NCI-H1105 (cell line): Measurements from ENCODE around the gene FGD6.
"Not testable (repeated sequence)": the region's sequence is repeated elsewhere in the genome, so short reads cannot be mapped to it uniquely, and the experiment has no call there.

Source experiments
- DNase-seq: peaks from one replicate; lab custom pipeline; 2025; lab: John Stamatoyannopoulos, UW

Gene FGD6

GRCh38 chr12:95205016-95205624 is 12.1 kb downstream of the FGD6 start:
- no peak for DNase-seq

DNA sequence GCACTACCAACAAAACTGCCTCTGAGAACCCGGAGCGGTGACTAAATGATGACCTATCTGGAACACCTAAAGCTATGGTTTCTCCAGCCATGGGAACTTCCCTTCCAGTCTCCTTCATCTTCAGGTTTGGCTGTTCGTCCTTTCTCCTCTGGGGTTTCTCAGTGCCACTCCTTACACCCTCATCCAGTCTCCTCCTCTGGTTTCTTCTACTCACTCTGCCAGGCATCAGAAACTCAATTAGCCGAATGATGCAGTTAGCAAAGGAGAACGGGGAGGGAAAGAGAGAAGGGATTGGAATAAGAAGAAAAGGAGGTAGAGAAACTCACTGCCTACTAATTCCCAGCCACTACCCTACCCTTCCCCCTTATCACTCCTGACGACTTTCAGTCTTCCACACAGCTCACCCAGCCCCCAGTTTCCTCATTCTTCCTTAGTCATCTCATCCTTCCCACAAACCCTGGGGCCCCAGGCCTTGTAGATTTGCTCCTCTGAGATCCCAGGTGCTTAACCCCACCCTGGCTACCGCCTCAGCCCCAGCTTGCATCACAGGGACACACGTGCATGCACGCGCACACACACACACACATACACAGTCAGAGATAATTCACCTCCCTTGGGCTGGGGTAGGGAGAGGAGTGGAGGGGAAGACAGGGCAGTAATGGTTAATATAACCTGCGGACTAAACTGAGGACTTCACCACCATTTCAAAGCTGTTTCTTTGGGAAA is 13.0 kb downstream of the FGD6 start:
- DNase-seq = no peak

- DNase-seq = no peak
Observed at GRCh38 chr12:95203487-95204030, 13.7 kb downstream of the FGD6 start.

DNA sequence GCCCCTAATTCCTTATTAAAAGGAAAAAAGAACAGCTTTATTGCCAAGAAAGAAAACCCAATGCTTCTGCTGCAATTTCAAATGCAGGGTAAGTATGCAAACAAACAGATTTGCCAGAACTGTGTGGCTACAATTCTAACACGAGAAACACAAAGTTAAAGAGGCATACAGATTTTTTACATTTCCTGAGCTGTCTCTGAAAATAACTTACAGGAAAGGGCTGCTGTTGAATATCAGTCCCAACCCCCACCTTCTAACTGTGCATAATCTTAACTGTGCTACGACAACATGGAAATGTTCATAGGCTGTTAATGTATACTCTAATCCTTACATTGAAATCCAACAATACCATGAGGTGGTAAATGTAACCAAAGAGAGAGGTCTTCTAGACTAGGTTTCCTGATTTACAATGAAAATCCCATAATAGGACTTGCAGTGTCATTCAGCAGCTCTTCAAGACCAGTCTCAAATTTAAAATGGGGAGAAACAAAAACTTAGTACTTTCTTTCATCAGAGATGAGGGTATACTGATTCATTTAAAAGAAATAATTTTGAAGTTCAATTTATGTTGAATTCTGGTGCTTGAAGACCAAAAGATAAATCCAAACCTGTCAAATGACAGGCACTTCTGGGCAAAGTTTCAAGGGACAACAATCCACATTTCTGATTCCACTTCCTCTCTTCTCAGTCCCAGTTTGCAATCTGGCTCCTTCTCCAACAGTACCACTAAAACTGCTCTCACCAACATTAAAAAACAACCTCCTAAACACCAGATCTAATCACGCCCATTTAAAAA is 14.4 kb downstream of the FGD6 start:
- no peak for DNase-seq

GRCh38 chr12:95201056-95201670 is 16.1 kb downstream of the FGD6 start:
- DNase-seq = no peak

DNA sequence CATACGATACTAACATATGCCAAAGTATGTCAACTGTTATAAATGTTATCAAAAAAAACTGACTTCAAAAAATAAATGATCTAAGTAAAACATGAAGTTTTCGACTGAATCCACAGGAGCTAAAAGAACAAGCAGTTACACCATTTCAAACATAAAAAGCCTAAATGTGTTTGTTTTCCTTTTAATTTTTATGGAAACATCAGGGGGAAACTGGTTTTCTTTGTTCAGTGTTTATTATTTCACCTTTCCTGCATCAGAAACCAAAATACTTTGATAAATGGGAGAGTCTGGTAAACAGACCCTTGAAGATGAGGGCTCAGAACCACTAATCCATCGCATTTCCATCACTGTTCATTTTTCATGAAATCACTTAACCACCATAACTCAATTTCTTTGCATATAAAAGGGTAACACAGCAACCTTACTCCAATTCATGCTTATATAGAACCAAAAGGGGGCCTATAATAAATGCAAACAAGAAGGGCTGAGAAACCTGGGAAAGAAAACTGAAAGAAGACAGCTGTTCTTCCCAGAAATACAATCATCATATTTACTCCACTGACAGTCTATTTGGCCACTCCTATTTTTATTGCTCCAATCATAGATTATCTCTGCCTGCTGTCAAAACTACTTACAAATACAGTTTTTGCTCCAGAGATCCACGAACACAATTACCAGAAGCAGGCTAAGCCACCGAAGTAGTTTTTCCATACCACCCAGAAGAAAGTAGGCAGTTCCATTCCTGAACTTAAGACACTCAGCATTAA is 17.0 kb downstream of the FGD6 start:
- no peak for DNase-seq

- DNase-seq = no peak
Observed at GRCh38 chr12:95198914-95199313, 18.4 kb downstream of the FGD6 start.

GRCh38 chr12:95197636-95198035 is 19.6 kb downstream of the FGD6 start:
- DNase-seq = no peak

DNA sequence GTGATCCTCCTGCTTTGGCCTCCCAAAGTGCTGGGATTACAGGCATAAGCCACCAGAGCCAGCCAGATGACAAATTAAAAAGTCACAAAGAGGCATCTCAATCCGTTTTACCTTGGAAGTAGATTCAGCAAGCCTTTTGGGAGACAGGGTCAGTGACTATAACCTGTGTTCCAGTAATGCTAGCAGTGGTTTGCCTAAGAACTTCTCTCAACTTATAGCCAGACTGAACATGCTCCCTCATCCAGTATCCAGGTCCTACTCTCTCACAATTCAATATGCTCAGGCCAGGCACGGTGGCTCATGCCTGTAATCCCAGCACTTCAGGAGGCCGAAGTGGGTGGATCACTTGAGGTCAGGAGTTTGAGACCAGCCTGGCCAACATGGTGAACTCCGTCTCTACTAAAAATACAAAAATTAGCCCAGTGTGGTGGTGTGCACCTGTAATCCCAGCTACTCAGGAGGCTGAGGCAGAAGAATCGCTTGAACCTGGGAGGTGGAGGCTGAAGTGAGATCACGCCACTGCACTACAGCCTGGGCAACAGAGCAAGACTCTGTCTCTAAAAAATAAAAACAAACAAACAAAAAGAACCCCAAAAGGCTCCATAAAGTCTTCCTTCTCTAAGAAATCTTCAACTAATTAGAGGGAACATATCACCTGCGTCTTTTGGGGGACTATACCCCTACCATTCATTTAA is 20.2 kb downstream of the FGD6 start:
- not testable (repeated sequence) for DNase-seq

DNA sequence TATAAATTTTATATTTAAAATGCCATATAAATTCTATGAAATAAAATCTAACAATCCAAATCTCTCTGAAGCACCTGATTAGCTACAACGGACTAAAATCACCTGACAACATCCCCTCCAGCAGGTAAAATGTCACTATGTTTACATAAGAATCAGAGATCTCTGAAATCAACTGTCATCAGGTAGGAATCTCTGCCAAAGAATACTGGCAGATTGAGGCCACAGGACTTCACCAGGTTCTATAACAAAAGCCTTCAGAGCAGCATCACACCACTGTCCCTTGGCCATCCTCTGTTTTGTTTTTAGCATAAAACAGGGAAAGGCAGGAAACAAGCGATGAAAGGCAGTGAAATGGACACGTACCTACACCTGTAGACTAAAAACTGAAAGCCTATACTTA is 22.1 kb downstream of the FGD6 start:
- DNase-seq = no peak

GRCh38 chr12:95193139-95193538 is 24.1 kb downstream of the FGD6 start:
- DNase-seq = no peak

DNA sequence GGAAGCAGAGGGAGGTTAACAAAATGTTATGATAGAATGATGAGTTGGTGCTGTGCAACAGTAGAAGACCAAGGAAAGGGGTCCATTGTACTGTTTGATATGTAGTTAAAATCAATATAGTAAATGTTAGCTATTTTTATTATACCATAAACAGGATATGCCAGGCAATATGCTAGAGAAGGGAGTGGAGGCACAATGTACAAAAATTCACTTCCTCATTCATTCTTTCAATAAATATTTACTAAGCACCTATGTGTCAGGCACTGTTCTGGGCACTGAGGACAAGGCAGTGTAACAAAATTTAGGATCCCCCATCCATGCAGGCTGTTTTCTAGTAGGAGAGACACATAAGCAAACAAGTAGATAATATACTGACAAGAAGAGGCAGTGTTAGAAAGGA is 25.0 kb downstream of the FGD6 start:
- DNase-seq = no peak

DNA sequence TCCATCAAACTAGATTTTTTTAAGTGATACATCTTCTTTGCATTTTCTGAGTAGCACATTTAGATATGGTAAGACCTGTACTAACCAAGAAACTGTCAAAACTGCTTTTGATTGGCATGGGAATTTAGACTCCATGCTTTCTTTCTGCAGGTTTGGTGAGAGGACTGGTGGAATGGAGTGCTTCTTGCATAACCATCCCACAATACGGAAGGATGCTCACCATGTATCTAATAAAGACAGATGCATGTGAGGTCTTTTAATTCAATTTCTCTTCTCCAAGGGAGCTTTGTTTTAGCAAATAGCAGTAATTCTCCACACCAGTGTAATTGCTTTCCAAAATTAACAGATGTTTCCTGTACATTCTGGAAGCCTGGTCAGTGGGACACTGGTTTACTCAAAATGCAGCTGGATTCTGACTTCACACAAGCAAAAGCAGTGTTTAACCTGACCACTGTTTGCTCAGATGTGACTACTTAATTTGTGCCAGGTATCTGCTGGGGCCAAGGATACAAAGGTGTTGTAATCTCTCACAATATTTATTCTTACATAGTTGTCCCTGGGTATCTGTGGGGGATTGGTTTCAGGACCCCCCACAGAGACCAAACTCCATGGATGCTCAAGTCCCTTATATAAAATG is 26.1 kb downstream of the FGD6 start:
- DNase-seq = no peak

GRCh38 chr12:95187865-95188415 is 29.3 kb downstream of the FGD6 start:
- DNase-seq = no peak

- DNase-seq = no peak
Observed at GRCh38 chr12:95185854-95186253, 31.4 kb downstream of the FGD6 start.

DNA sequence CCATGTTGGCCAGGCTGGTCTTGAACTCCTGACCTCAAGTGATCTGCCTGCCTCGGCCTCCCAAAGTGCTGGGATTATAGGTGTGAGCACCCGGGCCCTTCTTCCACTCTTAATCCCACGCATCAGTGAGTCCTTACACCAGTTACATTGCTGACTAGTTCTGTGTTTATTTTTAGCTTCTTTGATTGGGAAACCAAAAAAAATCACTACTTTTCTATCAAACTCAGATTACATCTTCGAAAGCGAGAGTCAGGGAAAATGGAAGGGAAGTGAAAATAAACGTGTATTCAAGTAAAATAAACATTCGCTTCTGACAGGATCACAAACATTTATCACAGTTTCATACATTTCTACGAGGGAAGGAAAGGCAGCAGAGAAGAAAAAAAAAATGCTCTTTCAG is 32.2 kb downstream of the FGD6 start:
- DNase-seq = no peak

DNA sequence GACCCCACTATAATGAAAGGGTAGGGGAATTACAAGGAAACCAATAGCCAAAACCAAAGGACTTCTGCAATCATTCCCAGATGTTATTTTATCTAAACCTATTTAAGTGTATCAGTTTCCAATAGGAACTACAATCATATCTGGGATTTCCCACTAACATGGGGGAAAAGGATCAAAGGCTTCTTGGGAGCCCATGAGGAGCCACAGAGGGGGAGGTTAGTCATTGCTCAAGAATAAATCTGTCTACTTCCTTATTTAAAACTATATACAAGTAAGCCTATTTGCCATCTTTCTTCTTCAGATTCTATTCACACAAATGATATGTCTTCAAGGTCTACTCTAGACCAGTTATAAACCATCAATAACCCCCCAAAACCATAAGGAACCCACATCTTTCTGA is 33.1 kb downstream of the FGD6 start:
- no peak for DNase-seq

DNA sequence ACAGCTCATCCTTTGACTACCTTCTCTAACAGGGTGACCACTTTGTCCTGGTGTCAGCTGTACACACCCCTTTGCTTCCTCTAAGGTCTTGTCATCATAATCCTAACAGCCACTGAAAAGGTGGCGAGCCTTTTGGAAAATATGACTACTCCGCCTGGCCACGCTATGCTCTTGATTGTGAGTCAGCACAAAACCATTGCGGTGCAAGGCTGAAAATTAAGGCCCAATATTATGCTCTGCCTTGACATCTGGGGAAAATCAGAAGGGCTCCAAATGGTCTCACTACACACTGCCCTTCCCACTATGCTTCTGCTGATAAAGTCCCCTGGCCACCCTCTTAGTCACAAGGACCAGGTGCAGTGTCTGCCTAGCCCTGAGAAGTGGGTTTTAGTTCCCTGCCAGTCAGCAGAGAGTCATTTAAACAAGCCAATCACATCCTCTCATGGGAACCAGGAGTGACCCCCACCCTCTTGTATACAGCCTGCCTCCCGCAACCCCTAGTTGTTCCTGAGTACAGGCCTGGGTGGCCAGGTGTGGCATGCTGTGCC is 34.3 kb downstream of the FGD6 start:
- DNase-seq = no peak

- DNase-seq = no peak
Observed at GRCh38 chr12:95181103-95181502, 36.2 kb downstream of the FGD6 start.

- no peak for DNase-seq
Observed at GRCh38 chr12:95179011-95179410, 38.3 kb downstream of the FGD6 start.
